Testis (tissue), 3 donors: ENCODE measurements around the gene PER1. TPM values are rescaled to one million over a fixed set of nuclear protein-coding genes. Genes with fewer than 3 reads are reported as not detected.

ENCODE experiments used
- DNase-seq: peaks from one replicate; pipeline ENCODE4 v3.0.0-alpha.2; 2019
- H3K27ac ChIP-seq, 2 donors: fragments of 200-600 bp; sonication (generic); one replicate each; pipeline ENCODE4 v1.5.1; 2019
- H3K27me3 ChIP-seq: fragments of 200-600 bp; sonication (generic); one replicate; pipeline ENCODE4 v1.5.1; 2019
- H3K36me3 ChIP-seq: fragments of 200-600 bp; sonication (generic); one replicate; pipeline ENCODE4 v1.5.1; 2017; ENCODE audit warnings: low read depth; ENCODE audit errors: missing control alignments
- H3K4me1 ChIP-seq: fragments of 200-600 bp; sonication (generic); one replicate; pipeline ENCODE4 v1.5.1; 2019
- H3K4me3 ChIP-seq, 2 donors: fragments of 200-600 bp; sonication (generic); one replicate each; pipeline ENCODE4 v1.5.1; 2017 to 2019
- H3K9me3 ChIP-seq: fragments of 200-600 bp; sonication (generic); one replicate; pipeline ENCODE4 v1.5.1; 2017
- CTCF ChIP-seq, 3 experiments: fragments of 450-650 bp in 2 of 3; fragments of 200-600 bp in 1 of 3; sonication (generic) in 1 of 3; IDR thresholded peaks; one replicate each; pipeline ENCODE4 v1.5.1; 2016 to 2019; ENCODE audit warnings: antibody characterized with exemption in 3 of 3, mild to moderate bottlenecking in 2 of 3, moderate library complexity in 1 of 3
- POLR2A ChIP-seq: fragments of 450-650 bp; IDR thresholded peaks from one replicate; pipeline ENCODE4 v1.6.1; 2017; ENCODE audit warnings: antibody characterized with exemption, mild to moderate bottlenecking, moderate library complexity
- WGBS, 2 donors: methylation state at CpG; one replicate each; pipeline ENCODE4 v1.1.5; 2018; 5-methylcytosine and 5-hydroxymethylcytosine counted together
- intact Hi-C: fragments of 100-400 bp; cut with DNase I; formaldehyde crosslinking; loops from one replicate; pipeline ENCODE4 v1.15.1; 2023; ENCODE audit warnings: low total_unique reads
- polyA plus RNA-seq: library from polyadenylated mRNA; stranded (reverse); fragments of 350-450 nt; fragmentation: Illumina TruSeq; extraction: RNeasy Lipid Tissue Mini Kit (QIAGEN cat#74804); gene quantifications from one replicate; pipeline ENCODE4 v1.2.3, GENCODE V29; 2014; ENCODE audit warnings: low read depth, low replicate concordance; ENCODE audit not compliant: insufficient read depth
- total RNA-seq, 2 donors: library from RNA; depleted of rRNA; stranded (reverse); fragments of >200 nt; gene quantifications; one replicate each; pipeline ENCODE4 v1.2.3, GENCODE V29; 2016

Gene PER1
- total and polyA plus RNA-seq, 3 donors from 2014 or later: 55.1 to 119 (median 96.0) TPM

- no peak overlapping the region for H3K4me3 ChIP-seq
- no peak overlapping the region for H3K27ac ChIP-seq
- no peaks in the 10 kb centered on the region for H3K36me3 ChIP-seq
- intact Hi-C loops: no loop called here
- H3K4me1 ChIP-seq: no peaks in the 10 kb centered on the region
- WGBS, 2 donors: 73 to 83% methylated on average over 4 of the region's 4 CpGs
- TF ChIP-seq POLR2A: no peak
- TF ChIP-seq CTCF (IDR thresholded peaks at IDR 0.05): no peak
- H3K27me3 ChIP-seq: no peaks in the 10 kb centered on the region
- DNase-seq: no peak
- H3K9me3 ChIP-seq: no peaks in the 10 kb centered on the region
Measured at GRCh38 chr17:8103549-8103948, 48.7 kb downstream of the PER1 start.

GRCh38 chr17:8101721-8102120 lies 50.5 kb downstream of the PER1 start:
- H3K9me3 ChIP-seq: no peaks in the 10 kb centered on the region
- 66 to 79% methylated on average over 6 of the region's 6 CpGs for WGBS, 2 donors
- no peak overlapping the region for H3K27ac ChIP-seq
- no peaks in the 10 kb centered on the region for H3K4me1 ChIP-seq
- H3K4me3 ChIP-seq: no peak overlapping the region
- DNase-seq: no peak
- intact Hi-C loops: no loop called here
- no peaks in the 10 kb centered on the region for H3K27me3 ChIP-seq
- H3K36me3 ChIP-seq: no peaks in the 10 kb centered on the region
- TF ChIP-seq CTCF (IDR thresholded peaks at IDR 0.05): no peak
- TF ChIP-seq POLR2A: no peak

- 82 to 85% methylated on average over 2 of the region's 2 CpGs for WGBS, 2 donors
- Histone ChIP-seq H3K4me1 (no peaks in the 10 kb centered on the region), H3K27me3 (no peaks in the 10 kb centered on the region), H3K27ac (no peak overlapping the region), H3K9me3 (no peaks in the 10 kb centered on the region), H3K4me3 (no peak overlapping the region), H3K36me3 (no peaks in the 10 kb centered on the region)
- no peak for TF ChIP-seq CTCF (IDR thresholded peaks at IDR 0.05)
- TF ChIP-seq POLR2A: no peak
- intact Hi-C loops: no loop called here
- no peak for DNase-seq
Measured at GRCh38 chr17:8100763-8101162, 51.4 kb downstream of the PER1 start.

- Histone ChIP-seq H3K4me1 (no peaks in the 10 kb centered on the region), H3K9me3 (no peaks in the 10 kb centered on the region), H3K27ac (no peak overlapping the region), H3K36me3 (no peaks in the 10 kb centered on the region), H3K4me3 (no peak overlapping the region), H3K27me3 (no peaks in the 10 kb centered on the region)
- TF ChIP-seq POLR2A: no peak
- no peak for TF ChIP-seq CTCF (IDR thresholded peaks at IDR 0.05)
- intact Hi-C loops: no loop called here
- 77 to 78% methylated on average over 2 of the region's 2 CpGs for WGBS, 2 donors
- DNase-seq: no peak
Measured at GRCh38 chr17:8100111-8100510, 52.1 kb downstream of the PER1 start.

GRCh38 chr17:8096541-8096940 lies 55.7 kb downstream of the PER1 start:
- no peak overlapping the region for H3K27ac ChIP-seq
- no peak for DNase-seq
- 81 to 93% methylated on average over 7 to 8 of the region's 8 CpGs for WGBS, 2 donors
- no peaks in the 10 kb centered on the region for H3K36me3 ChIP-seq
- no peaks in the 10 kb centered on the region for H3K27me3 ChIP-seq
- H3K4me3 ChIP-seq: no peak overlapping the region
- no peaks in the 10 kb centered on the region for H3K9me3 ChIP-seq
- TF ChIP-seq POLR2A (no peak), CTCF (IDR thresholded peaks at IDR 0.05) (no peak)
- intact Hi-C loops: no loop called here
- H3K4me1 ChIP-seq: no peaks in the 10 kb centered on the region
